Mesenchymal stem cell (in vitro differentiated cells and primary cell): ENCODE measurements around the gene AREL1.

Experiments
- DNase-seq: peaks from one replicate; pipeline ENCODE4 v3.0.0-alpha.2; 2013
- H2AFZ ChIP-seq: one replicate; pipeline ENCODE4 v1.6.1; 2013; ENCODE audit warnings: low read depth, mild to moderate bottlenecking, control low read depth, inconsistent platforms, low read length, moderate library complexity
- H2AK5ac ChIP-seq: 2 replicates; pipeline ENCODE4 v1.6.1; 2013; ENCODE audit warnings: low read length, moderate library complexity, mild to moderate bottlenecking, inconsistent platforms; ENCODE audit not compliant: severe bottlenecking
- H2BK120ac ChIP-seq: one replicate; pipeline ENCODE4 v1.6.1; 2013; ENCODE audit warnings: low read depth, mild to moderate bottlenecking, inconsistent platforms, low read length, moderate library complexity
- H2BK12ac ChIP-seq, 2 experiments: one replicate each; pipeline ENCODE4 v1.6.1; 2013; ENCODE audit warnings: inconsistent platforms in 2 of 2, low read length in 2 of 2, mild to moderate bottlenecking in 2 of 2, moderate library complexity in 2 of 2, control low read depth in 1 of 2
- H2BK15ac ChIP-seq: one replicate; pipeline ENCODE4 v1.6.1; 2013; ENCODE audit warnings: mild to moderate bottlenecking, low read depth, inconsistent platforms; ENCODE audit not compliant: poor library complexity, severe bottlenecking
- H2BK5ac ChIP-seq: 2 replicates; pipeline ENCODE4 v1.6.1; 2013; ENCODE audit warnings: low read depth, mild to moderate bottlenecking, low read length, control low read depth, inconsistent platforms; ENCODE audit not compliant: poor library complexity, severe bottlenecking
- H3K14ac ChIP-seq, 2 experiments: one replicate each; pipeline ENCODE4 v1.6.1; 2013; ENCODE audit warnings: inconsistent platforms in 2 of 2, low read length in 2 of 2, control low read depth in 1 of 2, mild to moderate bottlenecking in 1 of 2, moderate library complexity in 1 of 2
- H3K18ac ChIP-seq, 2 experiments: one replicate each; pipeline ENCODE4 v1.6.1; 2013; ENCODE audit warnings: inconsistent platforms in 2 of 2, low read length in 2 of 2, control low read depth in 1 of 2, low read depth in 1 of 2, mild to moderate bottlenecking in 1 of 2
- H3K23ac ChIP-seq, 2 experiments: one replicate each; pipeline ENCODE4 v1.6.1; 2013; ENCODE audit warnings: inconsistent platforms in 2 of 2, low read length in 2 of 2, mild to moderate bottlenecking in 2 of 2, moderate library complexity in 2 of 2, control low read depth in 1 of 2
- H3K27ac ChIP-seq: 2 replicates; pipeline ENCODE4 v1.5.1; 2013; ENCODE audit warnings: mild to moderate bottlenecking, moderate library complexity, low read length, control low read depth, inconsistent platforms; ENCODE audit not compliant: poor library complexity, severe bottlenecking
- H3K27me3 ChIP-seq, 2 experiments: 2 replicates each; pipeline versions ENCODE4 v1.6.1 to v1.7.0; 2013; ENCODE audit warnings: low read length in 2 of 2, mild to moderate bottlenecking in 2 of 2, moderate library complexity in 2 of 2, control low read depth in 1 of 2, inconsistent platforms in 1 of 2; ENCODE audit not compliant: control insufficient read depth in 1 of 2, insufficient read depth in 1 of 2
- H3K36me3 ChIP-seq, 2 experiments: 2 replicates each; pipeline versions ENCODE4 v1.6.1 to v1.7.0; 2013; ENCODE audit warnings: low read length in 2 of 2, control low read depth in 1 of 2, inconsistent platforms in 1 of 2, low read depth in 1 of 2, mild to moderate bottlenecking in 1 of 2; ENCODE audit not compliant: insufficient read depth in 2 of 2, control insufficient read depth in 1 of 2
- H3K4ac ChIP-seq, 2 experiments: one replicate each; pipeline ENCODE4 v1.6.1; 2013; ENCODE audit warnings: inconsistent platforms in 2 of 2, low read length in 2 of 2, mild to moderate bottlenecking in 2 of 2, moderate library complexity in 2 of 2, control low read depth in 1 of 2, low read depth in 1 of 2
- H3K4me1 ChIP-seq: 2 replicates; pipeline ENCODE4 v1.6.1; 2013; ENCODE audit warnings: low read depth, low read length, control low read depth; ENCODE audit not compliant: control insufficient read depth, insufficient read depth
- H3K4me2 ChIP-seq: 2 replicates; pipeline ENCODE4 v1.6.1; 2013; ENCODE audit warnings: low read length, mild to moderate bottlenecking, inconsistent platforms; ENCODE audit not compliant: poor library complexity, severe bottlenecking
- H3K4me3 ChIP-seq, 2 experiments: 2 replicates each; pipeline versions ENCODE4 v1.5.1 to v1.7.0; 2013; ENCODE audit warnings: low read length in 2 of 2, mild to moderate bottlenecking in 2 of 2, control low read depth in 1 of 2, low read depth in 1 of 2; ENCODE audit not compliant: insufficient read depth in 1 of 2
- H3K79me1 ChIP-seq: replicated peaks from 2 replicates; pipeline ENCODE4 v1.6.1; 2013; ENCODE audit warnings: mild to moderate bottlenecking, control low read depth, low read length, inconsistent platforms; ENCODE audit not compliant: poor library complexity, severe bottlenecking
- H3K9ac ChIP-seq: 2 replicates; pipeline ENCODE4 v1.7.0; 2013; ENCODE audit warnings: mild to moderate bottlenecking, low read length, moderate library complexity
- H3K9me3 ChIP-seq: 2 replicates; pipeline ENCODE4 v1.7.0; 2013; ENCODE audit warnings: mild to moderate bottlenecking, low read length; ENCODE audit not compliant: control insufficient read depth
- H4K8ac ChIP-seq: one replicate; pipeline ENCODE4 v1.6.1; 2013; ENCODE audit warnings: inconsistent platforms, mild to moderate bottlenecking, low read length, moderate library complexity
- H4K91ac ChIP-seq: one replicate; pipeline ENCODE4 v1.6.1; 2013; ENCODE audit warnings: mild to moderate bottlenecking, low read length, inconsistent platforms
- WGBS: methylation state at CpG from one replicate; pipeline ENCODE4 v1.1.7; 2013; ENCODE audit warnings: mixed read lengths; 5-methylcytosine and 5-hydroxymethylcytosine counted together

The AREL1 gene

GRCh38 chr14:74620497-74620921 lies 92.4 kb downstream of the AREL1 start:
- Histone ChIP-seq H4K8ac (peak overlapping the region; percentile 94), H3K23ac (no peak overlapping the region), H2BK120ac (peak overlapping the region; percentile 67), H3K9me3 (no peaks in the 10 kb centered on the region), H3K36me3 (no peaks in the 10 kb centered on the region), H3K4me1 (peaks cover 46% of the 10 kb centered on the region), H3K79me1 (peaks cover 1% of the 10 kb centered on the region), H4K91ac (peak overlapping the region; percentile 91), H3K4me3 (no peak overlapping the region), H3K27ac (peak overlapping the region; percentile 95), H2AK5ac (peak overlapping the region; percentile 78), H3K18ac (peak overlapping the region; percentile 82 to 94), H3K4me2 (no peak overlapping the region), H3K14ac (peak overlapping the region in 1 of 2 experiments; percentile 6), H2AFZ (no peak overlapping the region), H3K27me3 (no peaks in the 10 kb centered on the region), H2BK15ac (peak overlapping the region; percentile 67), H2BK5ac (peak overlapping the region; percentile 92), H3K9ac (peak overlapping the region; percentile 67), H2BK12ac (peak overlapping the region; percentile 94 to 99), H3K4ac (peak overlapping the region; percentile 50 to 70)
- DNase-seq = peak; percentile 95
- WGBS = 16% methylated on average over 2 of the region's 2 CpGs

DNA sequence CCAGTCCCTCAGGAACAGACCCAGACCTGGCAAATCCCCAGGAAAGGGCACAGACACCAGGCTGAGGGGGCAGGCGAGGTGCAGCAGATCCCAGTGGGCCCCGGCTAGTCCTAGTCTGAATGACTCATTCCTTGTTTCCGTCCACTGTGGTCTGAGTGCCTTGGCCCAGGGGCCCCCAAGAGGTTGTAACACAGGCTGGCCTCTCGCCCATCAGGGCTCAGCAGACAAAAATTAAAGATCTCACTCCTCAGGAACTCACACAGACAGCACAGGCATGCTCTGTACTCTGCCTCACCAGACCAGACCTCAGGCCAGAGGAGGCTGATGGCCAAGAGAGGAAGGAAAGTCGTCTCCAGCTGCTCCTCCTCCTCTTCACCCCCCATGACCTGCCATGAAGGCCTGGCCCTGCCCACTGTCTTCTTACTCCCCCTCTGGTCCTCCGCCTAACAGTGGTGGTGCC lies 93.2 kb downstream of the AREL1 start:
- Histone ChIP-seq H3K27me3 (no peaks in the 10 kb centered on the region), H3K27ac (peak overlapping the region; percentile 95), H3K4me1 (peaks cover 51% of the 10 kb centered on the region), H3K79me1 (peaks cover 3% of the 10 kb centered on the region), H2BK5ac (peak overlapping the region; percentile 99), H3K18ac (peak overlapping the region; percentile 97 to 99), H2AK5ac (peak overlapping the region; percentile 100), H2BK12ac (peak overlapping the region; percentile 99 to 100), H3K9me3 (no peaks in the 10 kb centered on the region), H4K8ac (peak overlapping the region; percentile 94), H2AFZ (no peak overlapping the region), H3K23ac (no peak overlapping the region), H2BK15ac (peak overlapping the region; percentile 88), H2BK120ac (peak overlapping the region; percentile 92), H3K14ac (peak overlapping the region in 1 of 2 experiments; percentile 57), H3K36me3 (no peaks in the 10 kb centered on the region), H3K4ac (peak overlapping the region; percentile 57 to 94), H3K9ac (peak overlapping the region; percentile 67), H3K4me2 (no peak overlapping the region), H4K91ac (peak overlapping the region; percentile 99), H3K4me3 (peak overlapping the region in 1 of 2 experiments; percentile 25)
- DNase-seq = peak; percentile 99
- WGBS = 0% methylated on average over 6 of the region's 6 CpGs

DNA sequence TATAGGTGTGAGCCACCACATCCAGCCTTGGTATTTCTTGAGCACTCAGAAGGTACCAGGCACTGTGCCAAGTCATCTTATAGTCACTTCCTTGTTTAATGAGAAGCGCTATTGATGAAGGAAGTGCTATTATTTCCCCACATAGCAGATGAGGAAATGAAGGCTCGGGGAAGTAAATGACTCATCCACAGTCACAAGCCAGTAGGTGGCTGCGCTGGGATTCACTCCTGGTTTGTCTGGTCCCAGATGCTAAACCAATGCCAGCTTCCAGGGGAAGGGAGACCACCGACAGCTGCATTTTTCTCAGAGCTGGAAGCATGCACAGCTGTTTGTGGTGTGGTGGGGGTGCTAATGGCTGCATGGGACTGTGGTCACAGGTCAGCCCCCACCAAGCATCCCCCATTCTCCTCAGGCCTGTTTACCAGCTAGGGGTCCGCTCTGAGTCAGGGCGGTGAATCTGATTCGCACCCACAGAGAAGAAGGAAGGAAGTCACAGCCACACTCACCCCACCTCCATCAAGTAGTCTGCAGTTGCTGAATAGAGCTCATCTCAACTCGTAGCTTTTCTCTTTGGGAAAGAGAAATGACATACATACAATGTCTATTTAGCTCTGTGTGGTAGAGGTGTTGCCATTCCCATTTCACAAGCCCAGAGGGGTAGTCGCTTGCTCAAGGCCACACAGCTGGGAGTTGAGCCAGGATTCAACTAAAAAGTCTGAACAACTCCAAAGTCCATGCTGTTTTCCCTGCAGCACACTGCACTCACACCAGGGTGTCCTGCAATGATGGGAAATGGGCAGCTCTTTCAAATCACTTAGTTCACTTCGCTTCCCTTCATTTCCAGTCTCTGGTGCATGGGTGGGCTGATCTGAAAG lies 94.6 kb downstream of the AREL1 start:
- Histone ChIP-seq H2BK15ac (peak overlapping the region; percentile 60), H4K8ac (peak overlapping the region; percentile 63), H3K4me3 (no peak overlapping the region), H3K36me3 (no peaks in the 10 kb centered on the region), H3K4ac (peak overlapping the region; percentile 94 to 99), H3K23ac (no peak overlapping the region), H3K79me1 (peaks cover 3% of the 10 kb centered on the region), H2BK12ac (peak overlapping the region; percentile 99 to 100), H3K9me3 (no peaks in the 10 kb centered on the region), H3K4me1 (peaks cover 61% of the 10 kb centered on the region), H4K91ac (peak overlapping the region; percentile 99), H2BK120ac (peak overlapping the region; percentile 92), H3K9ac (peak overlapping the region; percentile 25), H3K4me2 (no peak overlapping the region), H3K18ac (peak overlapping the region; percentile 97 to 99), H2AFZ (peak overlapping the region; percentile 29), H3K27ac (peak overlapping the region; percentile 95), H3K27me3 (no peaks in the 10 kb centered on the region), H2AK5ac (peak overlapping the region; percentile 100), H3K14ac (no peak overlapping the region), H2BK5ac (peak overlapping the region; percentile 99)
- 23% methylated on average over 7 of the region's 10 CpGs for WGBS
- DNase-seq = peak; percentile 91
